PFSK-1 (cell line): ENCODE results near the gene SPTBN4.

ENCODE experiments used
- POLR2AphosphoS5 ChIP-seq: IDR thresholded peaks from 2 replicates; pipeline ENCODE4 v1.6.1; 2012; ENCODE audit warnings: low read depth, mild to moderate bottlenecking, control low read depth, low read length, moderate library complexity
- TAF1 ChIP-seq: IDR thresholded peaks from 2 replicates; pipeline ENCODE4 v1.6.1; 2012; ENCODE audit warnings: low read length, control low read depth, borderline replicate concordance; ENCODE audit not compliant: insufficient read depth
- TF ChIP-seq, protein P1 (sequence below), 2 experiments: IDR thresholded peaks; 2 replicates each; pipeline versions ENCODE4 v1.6.1 to v1.8.0; 2011 to 2012; ENCODE audit warnings: low read depth in 2 of 2, low read length in 2 of 2, control low read depth in 1 of 2, inconsistent platforms in 1 of 2, mild to moderate bottlenecking in 1 of 2, moderate library complexity in 1 of 2; ENCODE audit not compliant: insufficient read depth in 1 of 2

DNA sequence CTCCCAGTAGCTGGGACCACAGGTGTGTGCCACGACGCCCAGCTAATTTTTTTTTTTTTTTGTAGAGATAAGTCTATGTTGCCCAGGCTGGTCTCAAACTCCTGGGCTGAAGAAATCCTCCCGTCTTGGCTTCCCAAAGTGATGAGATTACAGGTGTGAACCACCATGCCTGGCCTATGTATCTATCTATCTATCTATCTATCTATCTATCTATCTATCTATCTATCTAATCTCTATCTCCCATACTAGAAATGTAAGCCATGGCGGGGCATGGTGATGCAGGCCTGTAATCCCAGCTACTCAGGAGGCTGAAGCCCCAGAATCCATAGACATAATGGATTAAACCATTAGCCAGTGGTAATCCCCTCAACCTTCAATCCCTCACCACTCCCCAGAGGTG lies 16.1 kb upstream of the SPTBN4 start:
- TF ChIP-seq POLR2AphosphoS5 (no peak), TAF1 (no peak)
- TF ChIP-seq, protein P1, sequence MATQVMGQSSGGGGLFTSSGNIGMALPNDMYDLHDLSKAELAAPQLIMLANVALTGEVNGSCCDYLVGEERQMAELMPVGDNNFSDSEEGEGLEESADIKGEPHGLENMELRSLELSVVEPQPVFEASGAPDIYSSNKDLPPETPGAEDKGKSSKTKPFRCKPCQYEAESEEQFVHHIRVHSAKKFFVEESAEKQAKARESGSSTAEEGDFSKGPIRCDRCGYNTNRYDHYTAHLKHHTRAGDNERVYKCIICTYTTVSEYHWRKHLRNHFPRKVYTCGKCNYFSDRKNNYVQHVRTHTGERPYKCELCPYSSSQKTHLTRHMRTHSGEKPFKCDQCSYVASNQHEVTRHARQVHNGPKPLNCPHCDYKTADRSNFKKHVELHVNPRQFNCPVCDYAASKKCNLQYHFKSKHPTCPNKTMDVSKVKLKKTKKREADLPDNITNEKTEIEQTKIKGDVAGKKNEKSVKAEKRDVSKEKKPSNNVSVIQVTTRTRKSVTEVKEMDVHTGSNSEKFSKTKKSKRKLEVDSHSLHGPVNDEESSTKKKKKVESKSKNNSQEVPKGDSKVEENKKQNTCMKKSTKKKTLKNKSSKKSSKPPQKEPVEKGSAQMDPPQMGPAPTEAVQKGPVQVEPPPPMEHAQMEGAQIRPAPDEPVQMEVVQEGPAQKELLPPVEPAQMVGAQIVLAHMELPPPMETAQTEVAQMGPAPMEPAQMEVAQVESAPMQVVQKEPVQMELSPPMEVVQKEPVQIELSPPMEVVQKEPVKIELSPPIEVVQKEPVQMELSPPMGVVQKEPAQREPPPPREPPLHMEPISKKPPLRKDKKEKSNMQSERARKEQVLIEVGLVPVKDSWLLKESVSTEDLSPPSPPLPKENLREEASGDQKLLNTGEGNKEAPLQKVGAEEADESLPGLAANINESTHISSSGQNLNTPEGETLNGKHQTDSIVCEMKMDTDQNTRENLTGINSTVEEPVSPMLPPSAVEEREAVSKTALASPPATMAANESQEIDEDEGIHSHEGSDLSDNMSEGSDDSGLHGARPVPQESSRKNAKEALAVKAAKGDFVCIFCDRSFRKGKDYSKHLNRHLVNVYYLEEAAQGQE (IDR thresholded peaks at IDR 0.05; ENCODE audit: insufficient read depth in 1 of 2, low read depth in 2 of 2, low read length in 2 of 2), result no peak
